Muscle of back (tissue), 11 donors: ENCODE results near the gene APBB3. TPM values are rescaled to one million over a fixed set of nuclear protein-coding genes. Genes with fewer than 3 reads are reported as not detected.
A peak's percentile ranks its signal among the peaks of the same experiment; 100 is the strongest.

ENCODE experiments used
- DNase-seq, 3 donors: peaks; one replicate each; pipeline versions ENCODE4 v3.0.0 to v3.0.0-alpha.2; 2013
- polyA plus RNA-seq, 10 donors: library from polyadenylated mRNA; unstranded; fragments of 120-200 nt; gene quantifications; one replicate each; pipeline ENCODE4 v1.2.1, GENCODE V29; 2013; ENCODE audit not compliant: insufficient read length in 10 of 10

The APBB3 gene
- polyA plus RNA-seq, 10 donors = 14.4 to 43.7 (median 20.7) TPM

DNA sequence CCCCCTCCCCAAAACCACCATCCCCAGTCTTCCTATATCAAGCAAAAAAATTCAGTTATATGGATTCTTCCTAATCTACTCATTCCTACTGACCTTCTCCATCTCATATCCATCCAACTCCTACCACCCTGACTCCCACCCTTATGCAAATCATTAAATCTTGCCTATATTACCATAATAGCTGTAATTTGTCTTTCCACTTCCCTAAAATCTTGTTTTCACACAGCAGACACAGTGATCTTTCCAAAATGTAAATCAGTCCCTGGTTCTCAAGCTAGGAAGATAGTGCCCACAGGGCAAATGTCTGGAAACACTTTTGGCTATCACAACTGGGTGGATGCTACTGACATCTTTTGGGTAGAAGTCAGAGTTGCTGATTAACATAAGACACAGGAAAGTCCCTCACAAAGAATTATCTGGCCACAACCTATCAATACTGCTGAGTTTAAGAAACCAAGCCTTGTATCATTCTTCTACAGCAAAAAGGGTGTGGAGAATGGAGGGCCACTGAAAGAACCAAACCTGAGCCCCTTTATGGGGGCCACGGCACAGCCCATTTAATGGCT, 8.6 kb downstream of the APBB3 start:
- DNase-seq = no peak

DNA sequence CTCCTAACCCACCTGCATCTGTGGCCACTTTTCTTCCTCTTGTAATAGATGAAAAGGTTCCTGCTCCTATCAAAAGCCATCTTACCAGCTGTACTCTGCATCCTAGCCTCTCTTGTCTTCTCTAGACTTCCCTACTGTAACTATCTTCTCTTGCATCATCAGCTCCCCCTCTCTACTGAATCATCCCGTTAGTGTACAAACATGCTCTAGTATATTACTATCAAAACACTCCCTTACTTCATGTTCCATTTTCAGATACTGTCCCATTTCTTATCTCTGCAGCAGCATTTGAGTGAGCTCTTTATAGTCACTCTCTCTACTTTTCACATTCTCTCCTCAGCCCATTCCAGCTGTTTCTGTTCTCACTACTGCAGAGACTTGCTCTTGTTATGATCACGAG, 9.9 kb downstream of the APBB3 start:
- no peak for DNase-seq

GRCh38 chr5:140553657-140554056, 10.7 kb downstream of the APBB3 start:
- no peak for DNase-seq

DNA sequence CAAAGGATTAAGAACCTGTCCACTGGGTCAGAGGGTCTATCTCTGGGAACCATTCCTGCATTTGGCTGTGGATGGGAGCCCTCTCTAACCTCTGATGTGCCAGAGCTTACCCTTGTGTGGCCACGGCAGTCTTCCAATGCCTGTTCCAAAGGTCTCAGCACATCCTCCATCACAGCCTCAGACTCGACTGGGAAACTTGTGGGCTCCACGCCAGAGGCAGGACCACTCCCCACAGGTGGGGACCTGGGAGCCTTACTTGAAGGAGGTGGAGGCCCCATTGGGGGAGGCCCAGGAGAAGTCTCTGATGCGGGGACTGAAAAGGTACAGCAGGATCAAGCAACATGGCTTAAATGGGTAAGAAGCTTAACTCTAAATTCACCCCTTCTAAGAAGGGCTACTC, 12.5 kb downstream of the APBB3 start:
- DNase-seq = no peak

DNA sequence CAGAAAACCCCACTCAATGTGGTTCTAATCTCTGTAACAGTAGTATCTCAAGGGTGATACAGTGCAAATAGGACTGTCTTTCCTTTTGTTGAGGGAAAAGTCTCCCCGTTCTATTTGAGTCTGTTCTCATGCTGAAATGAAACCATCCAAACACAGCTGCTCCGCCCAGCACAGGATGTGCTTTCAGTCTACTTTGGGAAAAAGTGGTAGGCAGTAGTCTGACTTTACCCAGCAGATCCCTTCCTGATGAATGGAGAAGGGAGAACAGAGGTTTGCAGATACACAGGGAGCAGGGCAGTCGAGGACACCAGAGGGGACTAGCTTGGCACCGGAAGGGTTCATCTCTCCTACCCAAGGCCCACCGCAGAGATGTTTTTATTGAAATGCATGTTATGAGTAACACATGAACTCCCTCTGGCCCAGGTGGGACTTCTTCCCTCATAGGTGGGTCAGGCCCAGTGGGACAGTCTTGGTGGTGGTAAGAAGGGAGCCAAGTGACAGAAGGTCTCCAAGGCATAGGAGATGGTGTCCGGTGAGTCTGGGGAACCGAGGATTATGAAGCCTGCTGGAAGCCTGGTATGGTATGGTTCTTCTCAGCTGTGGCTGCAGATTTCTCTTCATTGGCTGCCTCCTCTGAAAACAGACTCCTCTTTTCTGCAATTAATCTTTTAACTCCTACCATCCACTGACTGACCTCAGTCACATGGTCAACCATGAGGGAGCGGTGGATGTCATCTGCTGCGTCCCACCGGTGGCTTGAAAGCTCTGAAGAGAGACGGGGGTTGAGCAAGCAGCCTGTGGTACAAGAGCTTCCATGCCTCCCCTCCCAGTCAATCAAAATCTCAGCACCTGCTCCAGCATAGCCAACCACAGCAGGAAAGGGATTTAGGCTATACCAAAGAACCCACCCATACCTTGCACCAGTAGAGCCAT, 14.0 kb downstream of the APBB3 start:
- no peak for DNase-seq

- peak; percentile 15 to 62 (median 39) for DNase-seq
Observed at GRCh38 chr5:140549237-140550144, 14.9 kb downstream of the APBB3 start.

DNA sequence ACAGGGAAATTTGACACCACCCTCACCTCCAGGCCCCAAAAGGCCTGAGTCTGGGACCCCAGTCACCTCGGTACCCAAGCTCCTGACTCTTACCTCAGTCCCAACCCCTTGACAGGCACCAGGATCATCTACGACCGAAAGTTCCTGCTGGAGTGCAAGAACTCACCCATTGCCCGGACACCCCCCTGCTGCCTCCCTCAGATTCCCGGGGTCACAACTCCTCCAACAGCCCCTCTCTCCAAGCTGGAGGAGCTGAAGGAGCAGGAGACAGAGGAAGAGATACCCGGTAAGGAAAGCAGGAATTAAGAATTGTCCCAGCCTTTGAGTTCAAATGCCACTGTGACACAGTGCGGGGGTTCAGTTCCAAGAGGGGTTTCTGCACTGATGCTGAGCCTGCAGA, 15.6 kb downstream of the APBB3 start:
- no peak for DNase-seq

DNA sequence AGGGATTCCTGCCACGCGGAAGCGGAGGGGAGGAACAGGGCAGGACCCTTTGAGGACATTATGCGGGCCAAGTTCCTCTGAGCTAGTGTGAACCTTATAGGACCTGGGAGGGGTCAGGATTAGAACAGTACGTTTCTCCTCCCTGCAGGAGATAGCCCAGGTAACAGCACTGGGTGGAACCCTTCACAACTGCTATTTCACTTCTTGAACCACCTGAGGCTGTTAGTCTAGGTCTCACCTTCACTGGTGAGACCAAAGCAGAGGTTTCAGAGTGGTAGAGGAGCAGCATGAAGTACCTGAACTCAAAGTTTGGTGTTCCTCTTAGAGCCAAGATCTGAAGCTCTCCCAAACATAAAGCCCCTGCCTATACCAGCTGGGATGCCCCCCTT, 16.1 kb downstream of the APBB3 start:
- DNase-seq = no peak

- peak; percentile 93 to 99 (median 98) for DNase-seq
Observed at GRCh38 chr5:140547508-140548299, 16.7 kb downstream of the APBB3 start, which contains the start of gene EIF4EBP3. EIF4EBP3 (plus strand) TSS chr5:140547662; CDS start chr5:140547738, 76 bp downstream.

DNA sequence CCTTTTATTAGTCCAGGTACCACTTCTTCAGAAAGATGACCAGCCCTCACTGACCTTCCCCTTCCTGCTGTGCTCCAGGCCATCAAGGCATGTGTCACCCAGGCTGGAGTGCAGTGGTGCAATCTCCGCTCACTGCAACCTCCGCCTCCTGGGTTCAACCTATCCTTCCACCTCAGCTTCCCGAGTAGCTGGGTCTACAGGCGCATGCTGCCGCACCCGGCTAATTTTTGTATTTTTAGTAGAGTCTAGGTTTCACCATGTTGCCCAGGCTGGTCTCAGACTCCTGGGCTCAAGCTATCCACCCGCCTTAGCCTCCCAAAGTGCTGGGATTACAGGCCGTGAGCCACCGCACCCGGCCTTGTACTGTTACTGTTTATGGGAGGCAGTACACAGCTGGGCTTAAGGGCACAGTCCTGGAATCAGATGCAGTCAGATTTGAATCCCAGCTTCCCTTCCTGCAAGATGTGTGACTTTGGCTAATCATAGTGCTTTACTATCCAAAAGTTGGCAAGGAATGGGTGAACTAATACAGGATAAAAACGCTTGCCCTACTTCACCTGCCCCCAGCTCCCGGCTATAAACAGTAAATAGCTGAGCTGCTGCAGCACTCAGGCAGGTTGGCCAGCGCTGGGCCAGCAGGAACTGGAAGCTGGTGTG, 17.4 kb downstream of the APBB3 start:
- DNase-seq = no peak

- no peak for DNase-seq
Observed at GRCh38 chr5:140545606-140546005, 18.8 kb downstream of the APBB3 start.

DNA sequence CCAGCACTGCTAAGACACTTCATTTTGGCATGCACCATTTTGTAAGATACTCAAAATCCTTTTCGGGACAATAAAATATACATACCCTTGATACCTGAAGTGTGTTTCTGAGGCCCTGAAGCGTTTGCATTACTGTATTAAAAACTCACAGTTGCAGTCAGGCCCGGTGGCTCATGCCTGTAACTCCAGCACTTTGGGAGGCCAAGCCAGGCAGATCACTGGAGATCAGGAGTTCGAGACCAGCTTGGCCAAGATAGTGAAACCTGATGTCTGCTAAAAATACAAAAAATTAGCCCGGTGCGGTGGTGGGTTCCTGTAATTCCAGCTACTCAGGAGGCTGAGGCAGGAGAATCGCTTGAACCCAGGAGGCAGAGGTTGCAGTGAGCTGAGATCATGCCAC, 19.4 kb downstream of the APBB3 start:
- no peak for DNase-seq

- DNase-seq = no peak
Observed at GRCh38 chr5:140542972-140543371, 21.4 kb downstream of the APBB3 start.

GRCh38 chr5:140540227-140540626, 24.2 kb downstream of the APBB3 start:
- no peak for DNase-seq

- DNase-seq = no peak
Observed at GRCh38 chr5:140524003-140524402, 40.4 kb downstream of the APBB3 start.

- no peak for DNase-seq
Observed at GRCh38 chr5:140513124-140513523, 51.3 kb downstream of the APBB3 start.

DNA sequence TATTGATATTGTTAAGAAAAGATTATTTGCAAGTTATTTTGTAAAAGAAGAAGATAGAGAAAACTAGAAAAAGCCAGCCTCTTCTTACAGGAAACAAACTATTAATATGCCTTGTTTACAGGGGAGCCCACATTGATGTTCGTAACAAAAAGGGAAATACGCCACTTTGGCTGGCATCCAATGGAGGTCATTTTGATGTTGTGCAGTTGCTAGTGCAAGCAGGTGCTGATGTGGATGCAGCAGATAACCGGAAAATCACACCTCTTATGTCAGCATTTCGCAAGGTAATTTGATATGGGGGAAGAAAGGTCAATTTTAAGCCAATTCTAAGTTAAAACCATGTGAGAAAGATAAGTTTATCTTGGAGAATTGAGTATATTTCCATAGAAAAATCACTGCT, 54.5 kb downstream of the APBB3 start:
- DNase-seq = peak in 1 of 3 donors; percentile 2
